WERI-Rb-1 (cell line): Measurements from ENCODE around the gene MANEAL.

Source experiments
- DNase-seq: peaks from one replicate; pipeline ENCODE4 v3.0.0-alpha.2; 2020
- H3K27ac ChIP-seq: fragments of 250-450 bp; sonication (Bioruptor Pico); 2 replicates; pipeline ENCODE4 v1.5.1; 2020; ENCODE audit warnings: mild to moderate bottlenecking, moderate library complexity
- H3K27me3 ChIP-seq: fragments of 250-450 bp; sonication (Bioruptor Pico); 2 replicates; pipeline ENCODE4 v1.5.1; 2021; ENCODE audit warnings: mild to moderate bottlenecking, low read depth, moderate library complexity; ENCODE audit not compliant: insufficient read depth, severe bottlenecking
- H3K36me3 ChIP-seq: fragments of 250-450 bp; sonication (Bioruptor Pico); 2 replicates; pipeline ENCODE4 v1.5.1; 2020; ENCODE audit warnings: mild to moderate bottlenecking, moderate library complexity
- H3K4me3 ChIP-seq: 2 replicates; pipeline ENCODE4 v1.5.1; 2011; ENCODE audit warnings: low read depth, mild to moderate bottlenecking, control low read depth, low read length
- H3K9me3 ChIP-seq: fragments of 250-450 bp; sonication (Bioruptor Pico); 2 replicates; pipeline ENCODE4 v1.5.1; 2021; ENCODE audit warnings: mild to moderate bottlenecking, moderate library complexity; ENCODE audit not compliant: severe bottlenecking
- CTCF ChIP-seq: IDR thresholded peaks from 2 replicates; pipeline ENCODE4 v1.5.1; 2011; ENCODE audit warnings: low read depth, mild to moderate bottlenecking, control low read depth, inconsistent platforms, low read length

Gene MANEAL

DNA sequence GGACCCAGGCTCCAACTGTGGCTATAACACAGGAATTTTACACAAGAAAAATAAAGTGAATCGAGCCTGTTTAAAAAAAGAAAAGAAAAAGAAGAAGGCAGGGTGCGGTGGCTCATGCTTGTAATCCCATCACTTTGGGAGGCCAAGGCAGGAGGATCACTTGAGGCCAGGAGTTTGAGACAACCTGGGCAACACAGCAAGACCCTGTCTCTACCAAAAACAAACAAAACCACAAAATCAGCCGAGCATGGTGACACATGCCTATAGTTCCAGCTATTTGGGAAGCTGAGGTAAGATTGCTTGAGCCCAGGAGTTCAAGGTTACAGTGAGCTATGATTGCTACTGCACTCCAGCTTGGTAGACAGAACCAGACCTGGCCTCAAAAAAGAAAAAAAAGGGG is 48.0 kb downstream of the MANEAL start:
- Histone ChIP-seq H3K4me3 (no peak overlapping the region), H3K9me3 (no peaks in the 10 kb centered on the region), H3K27me3 (no peaks in the 10 kb centered on the region), H3K36me3 (peaks cover 32% of the 10 kb centered on the region), H3K27ac (no peak overlapping the region)
- no peak for DNase-seq
- TF ChIP-seq CTCF = no peak

DNA sequence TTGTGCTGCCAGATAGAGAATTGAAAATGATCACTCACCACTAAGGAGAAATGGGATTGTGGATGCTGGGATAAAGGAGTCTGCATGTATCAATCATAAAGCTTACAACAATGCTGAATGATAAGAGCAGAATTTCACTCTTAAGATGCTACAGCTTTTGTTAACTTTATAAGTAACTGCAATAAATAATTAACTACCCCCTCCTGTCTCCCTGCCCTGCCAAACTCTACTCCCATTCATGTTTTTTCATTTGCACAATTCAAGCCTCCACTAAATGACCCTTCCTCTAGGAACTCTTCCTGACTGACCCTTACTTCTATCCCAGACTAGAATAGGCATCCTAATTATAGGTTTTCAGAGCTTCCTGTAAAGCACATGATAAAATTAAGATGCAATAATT is 50.9 kb downstream of the MANEAL start:
- H3K4me3 ChIP-seq = no peak overlapping the region

GRCh38 chr1:37845049-37845646 is 51.5 kb downstream of the MANEAL start:
- H3K27me3 ChIP-seq = no peaks in the 10 kb centered on the region
- no peak overlapping the region for H3K4me3 ChIP-seq
- DNase-seq = no peak
- no peak overlapping the region for H3K27ac ChIP-seq
- no peak for TF ChIP-seq CTCF
- H3K9me3 ChIP-seq = no peaks in the 10 kb centered on the region
- H3K36me3 ChIP-seq = peaks cover 6% of the 10 kb centered on the region

More for the DNA sequence above, 50.9 kb downstream of the MANEAL start:
- DNase-seq = no peak
- no peak for TF ChIP-seq CTCF
- Histone ChIP-seq H3K9me3 (no peaks in the 10 kb centered on the region), H3K27ac (no peak overlapping the region), H3K36me3 (peaks cover 11% of the 10 kb centered on the region), H3K27me3 (no peaks in the 10 kb centered on the region)

GRCh38 chr1:37845786-37846185 is 52.1 kb downstream of the MANEAL start:
- H3K9me3 ChIP-seq = no peaks in the 10 kb centered on the region
- no peak overlapping the region for H3K4me3 ChIP-seq
- H3K27ac ChIP-seq = no peak overlapping the region
- no peak for DNase-seq
- H3K36me3 ChIP-seq = peaks cover 6% of the 10 kb centered on the region; the same call in 1 of the 2 replicates
- H3K27me3 ChIP-seq = no peaks in the 10 kb centered on the region
- no peak for TF ChIP-seq CTCF

GRCh38 chr1:37846647-37847339 is 53.1 kb downstream of the MANEAL start:
- Histone ChIP-seq H3K27ac (no peak overlapping the region), H3K9me3 (no peaks in the 10 kb centered on the region), H3K4me3 (no peak overlapping the region), H3K27me3 (no peaks in the 10 kb centered on the region), H3K36me3 (peaks cover 6% of the 10 kb centered on the region; the same call in 1 of the 2 replicates)
- TF ChIP-seq CTCF = no peak
- no peak for DNase-seq
